ENCODE data around the gene PTPRG. TPM values are rescaled to one million over a fixed set of nuclear protein-coding genes. Genes with fewer than 3 reads are reported as not detected.

The PTPRG gene
- total RNA-seq, 1 donor from 2014 or later = 77.2 TPM

DNA sequence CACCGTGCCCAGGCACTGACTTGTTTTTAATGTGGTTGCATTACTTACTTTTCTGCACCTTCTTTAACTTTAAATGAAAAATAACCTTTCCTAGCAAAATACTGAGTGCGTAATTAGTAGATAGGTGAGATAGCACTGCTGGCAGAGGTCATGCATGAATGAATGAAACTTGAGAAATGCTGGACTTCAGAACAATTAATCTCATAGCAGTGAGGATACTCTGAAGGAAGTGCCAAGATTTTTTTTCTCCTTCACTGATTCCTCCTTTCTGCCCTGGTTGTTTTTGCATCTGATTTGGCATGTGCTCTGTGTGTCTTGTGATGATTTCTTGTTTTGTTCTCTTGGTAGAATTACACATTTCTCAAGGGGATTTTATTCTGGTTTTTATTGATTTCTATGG is 378.9 kb downstream of the PTPRG start:
- Mint-ChIP-seq H3K4me1 (ENCODE audit: unreplicated experiment) (peaks cover 20% of the 10 kb centered on the region), H3K27ac (no peak overlapping the region), H3K9me3 (peaks cover 1% of the 10 kb centered on the region), H3K4me3 (no peak overlapping the region), H3K36me3 (peaks cover 8% of the 10 kb centered on the region), H3K27me3 (no peaks in the 10 kb centered on the region)
- no peak for DNase-seq (ENCODE audit: extremely low spot score, unreplicated experiment)
- TF ChIP-seq, protein P1, sequence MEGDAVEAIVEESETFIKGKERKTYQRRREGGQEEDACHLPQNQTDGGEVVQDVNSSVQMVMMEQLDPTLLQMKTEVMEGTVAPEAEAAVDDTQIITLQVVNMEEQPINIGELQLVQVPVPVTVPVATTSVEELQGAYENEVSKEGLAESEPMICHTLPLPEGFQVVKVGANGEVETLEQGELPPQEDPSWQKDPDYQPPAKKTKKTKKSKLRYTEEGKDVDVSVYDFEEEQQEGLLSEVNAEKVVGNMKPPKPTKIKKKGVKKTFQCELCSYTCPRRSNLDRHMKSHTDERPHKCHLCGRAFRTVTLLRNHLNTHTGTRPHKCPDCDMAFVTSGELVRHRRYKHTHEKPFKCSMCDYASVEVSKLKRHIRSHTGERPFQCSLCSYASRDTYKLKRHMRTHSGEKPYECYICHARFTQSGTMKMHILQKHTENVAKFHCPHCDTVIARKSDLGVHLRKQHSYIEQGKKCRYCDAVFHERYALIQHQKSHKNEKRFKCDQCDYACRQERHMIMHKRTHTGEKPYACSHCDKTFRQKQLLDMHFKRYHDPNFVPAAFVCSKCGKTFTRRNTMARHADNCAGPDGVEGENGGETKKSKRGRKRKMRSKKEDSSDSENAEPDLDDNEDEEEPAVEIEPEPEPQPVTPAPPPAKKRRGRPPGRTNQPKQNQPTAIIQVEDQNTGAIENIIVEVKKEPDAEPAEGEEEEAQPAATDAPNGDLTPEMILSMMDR (conservative IDR thresholded peaks at IDR 0.05) = no peak

DNA sequence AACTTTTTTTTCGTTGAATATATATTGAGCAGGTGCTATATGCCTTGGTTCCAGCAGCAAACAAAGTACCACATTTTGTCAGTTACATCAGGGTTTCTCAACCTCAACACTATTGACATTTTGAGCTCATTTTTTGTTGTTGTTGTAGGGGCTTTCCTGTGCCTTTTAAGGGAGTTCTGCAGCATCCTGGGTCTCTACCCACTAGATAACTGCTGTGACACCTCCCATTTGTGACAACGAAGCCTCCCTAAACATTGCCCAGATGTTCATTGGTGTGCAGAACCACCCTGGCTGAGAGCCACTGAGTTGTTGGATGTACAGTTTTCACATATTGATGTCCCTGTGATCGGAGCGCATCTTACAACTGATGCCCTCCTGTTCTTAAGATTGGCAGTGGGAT is 382.6 kb downstream of the PTPRG start:
- Mint-ChIP-seq H3K36me3 (peaks cover 3% of the 10 kb centered on the region), H3K27ac (no peak overlapping the region), H3K27me3 (no peaks in the 10 kb centered on the region), H3K9me3 (no peaks in the 10 kb centered on the region), H3K4me1 (ENCODE audit: unreplicated experiment) (peaks cover 24% of the 10 kb centered on the region), H3K4me3 (no peak overlapping the region)
- DNase-seq (ENCODE audit: extremely low spot score, unreplicated experiment) = no peak
- TF ChIP-seq, protein P1 (conservative IDR thresholded peaks at IDR 0.05) = no peak

DNA sequence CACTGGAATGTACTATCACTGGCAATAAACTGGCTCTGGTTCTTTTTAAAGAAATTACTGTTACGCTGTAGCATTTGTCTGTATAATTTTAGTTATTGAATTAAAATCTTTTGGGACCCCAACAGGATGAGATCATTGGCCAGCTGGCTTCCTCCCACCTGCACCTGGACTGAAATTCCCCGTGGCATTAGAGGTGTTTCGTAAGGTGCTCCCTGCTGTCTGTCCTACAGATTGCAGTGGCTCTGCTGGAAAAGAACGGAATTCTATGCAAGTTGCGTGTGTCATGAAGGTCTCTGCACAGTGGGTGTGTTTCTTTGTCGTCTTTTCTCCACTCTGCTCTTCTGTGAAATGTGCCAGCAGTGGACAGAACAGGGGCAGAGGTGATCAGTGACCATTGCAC is 383.4 kb downstream of the PTPRG start:
- no peaks in the 10 kb centered on the region for H3K9me3 Mint-ChIP-seq
- H3K36me3 Mint-ChIP-seq = peaks cover 3% of the 10 kb centered on the region
- no peak overlapping the region for H3K4me3 Mint-ChIP-seq
- no peak for DNase-seq (ENCODE audit: extremely low spot score, unreplicated experiment)
- TF ChIP-seq, protein P1 (conservative IDR thresholded peaks at IDR 0.05) = no peak
- H3K27me3 Mint-ChIP-seq = no peaks in the 10 kb centered on the region
- peaks cover 19% of the 10 kb centered on the region for H3K4me1 Mint-ChIP-seq (ENCODE audit: unreplicated experiment)
- no peak overlapping the region for H3K27ac Mint-ChIP-seq

GRCh38 chr3:61945657-61946056 is 384.3 kb downstream of the PTPRG start:
- no peak overlapping the region for H3K27ac Mint-ChIP-seq
- DNase-seq (ENCODE audit: extremely low spot score, unreplicated experiment) = no peak
- no peaks in the 10 kb centered on the region for H3K27me3 Mint-ChIP-seq
- H3K9me3 Mint-ChIP-seq = no peaks in the 10 kb centered on the region
- peaks cover 19% of the 10 kb centered on the region for H3K4me1 Mint-ChIP-seq (ENCODE audit: unreplicated experiment)
- TF ChIP-seq, protein P1 (conservative IDR thresholded peaks at IDR 0.05) = no peak
- H3K36me3 Mint-ChIP-seq = peaks cover 3% of the 10 kb centered on the region
- H3K4me3 Mint-ChIP-seq = no peak overlapping the region

GRCh38 chr3:61946570-61947324 is 385.4 kb downstream of the PTPRG start:
- H3K36me3 Mint-ChIP-seq = peaks cover 3% of the 10 kb centered on the region
- H3K4me1 Mint-ChIP-seq (ENCODE audit: unreplicated experiment) = peaks cover 19% of the 10 kb centered on the region
- TF ChIP-seq, protein P1 (conservative IDR thresholded peaks at IDR 0.05) = no peak
- no peak for DNase-seq (ENCODE audit: extremely low spot score, unreplicated experiment)
- no peak overlapping the region for H3K4me3 Mint-ChIP-seq
- H3K27ac Mint-ChIP-seq = no peak overlapping the region
- H3K9me3 Mint-ChIP-seq = peaks cover 6% of the 10 kb centered on the region
- H3K27me3 Mint-ChIP-seq = no peaks in the 10 kb centered on the region

All from type B pancreatic cell (in vitro differentiated cells).